ENCODE data around the gene CCS.
"Not testable (repeated sequence)": the region's sequence is repeated elsewhere in the genome, so short reads cannot be mapped to it uniquely, and the experiment has no call there.

Gene CCS

GRCh38 chr11:66637557-66638176 lies 44.7 kb downstream of the CCS start:
- Histone ChIP-seq H3K27ac (peak overlapping the region; percentile 38 to 98 (median 93); a peak in 21 of 22 replicates), H3K4me1 (peaks cover 42 to 55% (median 45%) of the 10 kb centered on the region in 10 experiments), H4K20me1 (peaks cover 51 to 94% (median 85%) of the 10 kb centered on the region in 11 experiments), H3K27me3 (no peaks in the 10 kb centered on the region), H3K4me2 (peak overlapping the region; percentile 57 to 86 (median 79)), H3K36me3 (peaks cover 42 to 85% (median 79%) of the 10 kb centered on the region in 11 experiments), H3K9ac (peak overlapping the region; percentile 48 to 98 (median 95); a peak in 20 of 22 replicates), H3K9me3 (replicated peaks in 1 of 11) (no peaks in the 10 kb centered on the region), H3K4me3 (peak overlapping the region; percentile 16 to 91 (median 78); a peak in 18 of 20 replicates)
- TF ChIP-seq Cebpa-rat (IDR thresholded peaks at IDR 0.05), result no peak

DNA sequence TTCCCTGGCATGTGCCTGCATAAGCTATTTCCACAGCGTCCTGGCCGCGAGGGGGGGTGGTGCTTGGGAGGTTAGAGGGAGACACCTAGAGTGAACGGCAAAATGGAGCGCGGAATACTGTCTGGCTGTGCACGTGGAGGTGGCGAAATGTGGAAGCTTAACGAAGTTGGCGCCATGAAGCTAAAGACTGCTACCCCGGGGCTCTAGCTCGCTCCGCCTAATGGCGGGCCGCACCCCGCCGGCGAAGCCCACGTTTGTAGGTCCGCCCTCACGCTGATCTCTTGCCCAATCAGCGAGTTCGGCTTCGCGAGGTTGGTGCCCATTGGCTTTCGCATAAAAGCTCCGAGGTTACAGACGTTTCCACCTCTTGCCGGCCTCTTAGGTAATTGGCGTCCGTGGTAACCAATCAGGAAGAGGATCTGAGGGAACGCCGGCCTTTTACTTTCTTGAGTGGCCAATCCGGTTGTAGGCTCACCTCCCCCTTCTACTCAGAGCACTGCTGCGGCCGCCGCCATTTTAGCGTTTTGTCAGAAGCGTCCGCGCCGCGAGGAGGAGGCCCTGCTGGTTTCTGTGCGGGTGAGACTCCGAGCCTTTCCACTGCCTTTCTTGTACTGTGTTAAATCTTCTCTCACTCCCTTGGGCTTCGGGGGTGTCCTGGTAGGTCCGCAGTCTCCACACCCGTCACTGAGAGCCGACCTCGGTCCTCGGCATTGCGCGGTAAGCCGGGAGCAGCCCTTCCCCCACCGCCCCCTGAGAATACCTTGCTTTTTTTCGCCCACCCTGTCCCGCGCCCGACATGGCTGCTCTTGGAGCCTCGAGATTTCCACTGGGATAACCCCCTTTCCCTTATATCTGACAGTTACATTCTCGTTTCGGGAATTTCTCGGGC lies 45.4 kb downstream of the CCS start, which contains the start of gene RBM4:
TSS of gene RBM4 (plus strand) at position 527 of the 889 bp plus-strand sequence. CDS start 1,009 bp downstream, outside the sequence.
- Histone ChIP-seq H3K9ac (peak within 1 kb of the TSS; percentile 91 to 98 (median 95)), H3K4me1 (peaks cover 48 to 62% (median 52%) of the 10 kb centered on the region in 10 experiments), H3K27me3 (no peaks in the 10 kb centered on the region), H3K4me3 (peak within 1 kb of the TSS; percentile 71 to 95 (median 84)), H3K9me3 (replicated peaks in 1 of 11) (no peaks in the 10 kb centered on the region), H3K27ac (peak within 1 kb of the TSS; percentile 81 to 98 (median 95)), H3K36me3 (peaks cover 42 to 85% (median 79%) of the 10 kb centered on the region in 11 experiments), H3K4me2 (peak within 1 kb of the TSS; percentile 79 to 98 (median 88)), H4K20me1 (peaks cover 51 to 94% (median 85%) of the 10 kb centered on the region in 11 experiments)
- TF ChIP-seq Cebpa-rat (IDR thresholded peaks at IDR 0.05), result peak in 5 of 11 experiments; percentile 13 to 56 (median 37); a peak in 5 of 22 replicates

GRCh38 chr11:66639066-66639813 lies 46.3 kb downstream of the CCS start:
- Histone ChIP-seq H3K4me3 (peak overlapping the region; percentile 71 to 95 (median 84)), H3K4me1 (peaks cover 56 to 70% (median 60%) of the 10 kb centered on the region in 10 experiments), H3K36me3 (peaks cover 46 to 85% (median 79%) of the 10 kb centered on the region in 11 experiments), H4K20me1 (peaks cover 56 to 94% (median 85%) of the 10 kb centered on the region in 11 experiments), H3K27ac (peak overlapping the region; percentile 81 to 98 (median 95)), H3K4me2 (peak overlapping the region; percentile 78 to 98 (median 88)), H3K27me3 (no peaks in the 10 kb centered on the region), H3K9me3 (replicated peaks in 1 of 11) (no peaks in the 10 kb centered on the region), H3K9ac (peak overlapping the region; percentile 91 to 98 (median 95))
- no peak for TF ChIP-seq Cebpa-rat (IDR thresholded peaks at IDR 0.05)

GRCh38 chr11:66639814-66640340 lies 46.9 kb downstream of the CCS start:
- Histone ChIP-seq H3K27ac (peak overlapping the region in 1 of 11 experiments; percentile 91; a peak in 2 of 22 replicates), H4K20me1 (peaks cover 62 to 94% (median 85%) of the 10 kb centered on the region in 11 experiments), H3K4me3 (peak overlapping the region; percentile 71 to 95 (median 84)), H3K4me2 (peak overlapping the region; percentile 78 to 98 (median 88)), H3K9ac (peak overlapping the region; percentile 91 to 98 (median 95); a peak in 20 of 22 replicates), H3K36me3 (peaks cover 50 to 85% (median 79%) of the 10 kb centered on the region in 11 experiments), H3K4me1 (peaks cover 62 to 77% (median 65%) of the 10 kb centered on the region in 10 experiments)
- not testable (repeated sequence) for H3K27me3 ChIP-seq; H3K9me3 ChIP-seq (replicated peaks in 1 of 11)

DNA sequence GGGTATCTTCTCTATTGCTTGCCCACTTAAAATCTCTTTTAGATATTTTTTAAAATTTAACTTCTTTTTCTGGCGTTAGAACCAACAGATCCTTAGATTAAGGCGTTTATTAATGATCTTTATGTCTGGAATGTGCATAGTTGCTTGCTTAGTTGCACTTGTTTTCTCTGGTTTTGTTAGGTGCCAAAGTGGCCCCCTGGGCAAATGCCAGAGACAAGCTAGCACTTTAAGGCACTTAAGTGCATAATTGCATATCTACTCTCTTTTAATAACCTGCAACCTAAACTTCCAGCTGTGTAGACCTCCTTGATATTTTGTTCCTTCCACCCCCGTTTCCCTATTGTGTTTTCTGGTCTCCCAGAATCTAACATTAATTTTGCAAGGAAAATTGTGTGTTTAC lies 48.8 kb downstream of the CCS start:
- Histone ChIP-seq H3K27me3 (no peaks in the 10 kb centered on the region), H3K4me1 (peaks cover 63 to 88% (median 68%) of the 10 kb centered on the region in 10 experiments), H3K27ac (no peak overlapping the region), H3K9me3 (replicated peaks in 1 of 11) (no peaks in the 10 kb centered on the region), H3K4me3 (peak overlapping the region; percentile 71 to 95 (median 84)), H3K4me2 (peak overlapping the region; percentile 78 to 98 (median 88)), H3K9ac (peak overlapping the region; percentile 54 to 98 (median 93); a peak in 17 of 22 replicates), H4K20me1 (peaks cover 77 to 94% (median 85%) of the 10 kb centered on the region in 11 experiments), H3K36me3 (peaks cover 70 to 85% (median 80%) of the 10 kb centered on the region in 11 experiments)
- TF ChIP-seq Cebpa-rat (IDR thresholded peaks at IDR 0.05), result no peak

- H3K36me3 ChIP-seq, result peaks cover 90 to 99% (median 96%) of the 10 kb centered on the region in 11 experiments
Observed at GRCh38 chr11:66643745-66644437, 50.9 kb downstream of the CCS start.

GRCh38 chr11:66646828-66647227 lies 53.8 kb downstream of the CCS start:
- Histone ChIP-seq H3K4me1 (peaks cover 29 to 52% (median 33%) of the 10 kb centered on the region in 10 experiments), H3K4me2 (no peak overlapping the region; a peak in 1 of 22 replicates), H3K9ac (no peak overlapping the region), H3K36me3 (peaks cover 89 to 100% (median 100%) of the 10 kb centered on the region in 11 experiments), H3K4me3 (no peak overlapping the region), H3K27me3 (no peaks in the 10 kb centered on the region), H3K9me3 (replicated peaks in 1 of 11) (no peaks in the 10 kb centered on the region), H3K27ac (no peak overlapping the region), H4K20me1 (peaks cover 100% of the 10 kb centered on the region in 11 experiments)
- no peak for TF ChIP-seq Cebpa-rat (IDR thresholded peaks at IDR 0.05)

More at GRCh38 chr11:66643745-66644437, 50.9 kb downstream of the CCS start:
- no peak for TF ChIP-seq Cebpa-rat (IDR thresholded peaks at IDR 0.05)
- Histone ChIP-seq H3K9me3 (replicated peaks in 1 of 11) (no peaks in the 10 kb centered on the region), H3K9ac (no peak overlapping the region), H3K27ac (no peak overlapping the region), H4K20me1 (peaks cover 97 to 100% (median 100%) of the 10 kb centered on the region in 11 experiments), H3K27me3 (no peaks in the 10 kb centered on the region), H3K4me2 (peak overlapping the region; percentile 2 to 98 (median 88); a peak in 20 of 22 replicates), H3K4me3 (no peak overlapping the region; a peak in 1 of 20 replicates), H3K4me1 (peaks cover 54 to 77% (median 58%) of the 10 kb centered on the region in 10 experiments)
